Liver (tissue), 3 donors: Measurements from ENCODE around the gene PSMB1.

Experiments used
- EGR1 ChIP-seq, 2 donors: IDR thresholded peaks; 2 replicates each; pipeline ENCODE4 v1.6.1; 2016 to 2018; ENCODE audit warnings: antibody characterized with exemption in 2 of 2, low read depth in 2 of 2
- GABPA ChIP-seq, 2 donors: IDR thresholded peaks in 1 of 2; conservative IDR thresholded peaks in 1 of 2; 2 replicates each; pipeline ENCODE4 v1.6.1; 2016; ENCODE audit warnings: antibody characterized with exemption in 2 of 2, mild to moderate bottlenecking in 1 of 2, moderate library complexity in 1 of 2
- HNF4A ChIP-seq, 2 donors: conservative IDR thresholded peaks; 2 replicates each; pipeline ENCODE4 v1.6.1; 2016; ENCODE audit warnings: antibody characterized with exemption in 2 of 2, mild to moderate bottlenecking in 2 of 2
- JUND ChIP-seq, 2 donors: IDR thresholded peaks; 2 replicates each; pipeline ENCODE4 v1.6.1; 2016; ENCODE audit warnings: antibody characterized with exemption in 2 of 2
- NR2F2 ChIP-seq: IDR thresholded peaks from 2 replicates; pipeline ENCODE4 v1.6.1; 2016; ENCODE audit warnings: antibody characterized with exemption
- RXRA ChIP-seq, 2 donors: IDR thresholded peaks; 2 replicates each; pipeline ENCODE4 v1.6.1; 2017 to 2018; ENCODE audit warnings: antibody characterized with exemption in 2 of 2, mild to moderate bottlenecking in 1 of 2
- SP1 ChIP-seq: IDR thresholded peaks from 2 replicates; pipeline ENCODE4 v1.6.1; 2018; ENCODE audit warnings: antibody characterized with exemption, mild to moderate bottlenecking
- TAF1 ChIP-seq: conservative IDR thresholded peaks from 2 replicates; pipeline ENCODE4 v1.6.1; 2016; ENCODE audit warnings: antibody characterized with exemption, mild to moderate bottlenecking
- YY1 ChIP-seq: IDR thresholded peaks from 2 replicates; pipeline ENCODE4 v1.6.1; 2016; ENCODE audit warnings: antibody characterized with exemption, mild to moderate bottlenecking
- TF ChIP-seq, protein P1 (sequence below): IDR thresholded peaks from 2 replicates; pipeline ENCODE4 v1.6.1; 2016; ENCODE audit warnings: antibody characterized with exemption
- TF ChIP-seq, protein P2 (sequence below): fragments of 150-350 bp; IDR thresholded peaks from 2 replicates; pipeline ENCODE4 v1.5.1; 2017; ENCODE audit warnings: improper control_type of control experiment, low read depth, low read length; ENCODE audit not compliant: missing input control
- TF ChIP-seq, protein P3 (sequence below): IDR thresholded peaks from 2 replicates; pipeline ENCODE4 v1.6.1; 2016; ENCODE audit warnings: antibody characterized with exemption, mild to moderate bottlenecking
- TF ChIP-seq, protein P4 (sequence below): IDR thresholded peaks from 2 replicates; pipeline ENCODE4 v1.6.1; 2016; ENCODE audit warnings: antibody characterized with exemption
- TF ChIP-seq, protein P5 (sequence below): IDR thresholded peaks from 2 replicates; pipeline ENCODE4 v1.6.1; 2016; ENCODE audit warnings: antibody characterized with exemption
- donor health status: healthy.
- donor health status: healthy.

DNA sequence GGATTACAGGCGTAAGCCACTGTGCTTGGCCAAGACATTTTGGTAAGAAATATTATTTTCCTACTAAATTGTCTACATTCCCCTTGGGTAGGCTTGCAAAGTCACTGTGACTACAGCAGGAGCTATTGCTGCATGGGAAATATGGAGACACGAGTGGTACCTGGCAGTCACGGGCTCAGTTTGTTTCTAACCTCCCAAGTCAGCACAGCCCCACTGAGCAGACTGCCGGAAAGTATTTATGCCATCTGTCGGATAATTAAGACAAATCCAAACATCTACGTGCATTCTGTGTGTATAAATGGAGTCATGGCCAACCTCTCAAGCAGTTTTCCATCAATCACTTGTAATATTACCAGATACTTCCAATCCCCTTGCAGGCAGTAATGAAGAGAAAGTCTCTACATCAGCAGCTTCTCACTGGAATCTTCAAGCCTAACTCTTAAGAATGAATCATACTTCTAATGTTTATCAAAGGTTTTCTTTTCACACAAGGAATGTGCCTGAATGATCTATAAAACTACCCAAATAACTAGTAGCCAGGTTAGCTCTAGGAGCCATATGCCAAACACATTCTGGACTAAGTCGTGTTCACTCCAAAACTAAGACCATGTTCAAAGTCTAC is 20.1 kb downstream of the PSMB1 start:
- TF ChIP-seq, protein P1, sequence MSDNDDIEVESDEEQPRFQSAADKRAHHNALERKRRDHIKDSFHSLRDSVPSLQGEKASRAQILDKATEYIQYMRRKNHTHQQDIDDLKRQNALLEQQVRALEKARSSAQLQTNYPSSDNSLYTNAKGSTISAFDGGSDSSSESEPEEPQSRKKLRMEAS, result no peak
- TF ChIP-seq, protein P2, sequence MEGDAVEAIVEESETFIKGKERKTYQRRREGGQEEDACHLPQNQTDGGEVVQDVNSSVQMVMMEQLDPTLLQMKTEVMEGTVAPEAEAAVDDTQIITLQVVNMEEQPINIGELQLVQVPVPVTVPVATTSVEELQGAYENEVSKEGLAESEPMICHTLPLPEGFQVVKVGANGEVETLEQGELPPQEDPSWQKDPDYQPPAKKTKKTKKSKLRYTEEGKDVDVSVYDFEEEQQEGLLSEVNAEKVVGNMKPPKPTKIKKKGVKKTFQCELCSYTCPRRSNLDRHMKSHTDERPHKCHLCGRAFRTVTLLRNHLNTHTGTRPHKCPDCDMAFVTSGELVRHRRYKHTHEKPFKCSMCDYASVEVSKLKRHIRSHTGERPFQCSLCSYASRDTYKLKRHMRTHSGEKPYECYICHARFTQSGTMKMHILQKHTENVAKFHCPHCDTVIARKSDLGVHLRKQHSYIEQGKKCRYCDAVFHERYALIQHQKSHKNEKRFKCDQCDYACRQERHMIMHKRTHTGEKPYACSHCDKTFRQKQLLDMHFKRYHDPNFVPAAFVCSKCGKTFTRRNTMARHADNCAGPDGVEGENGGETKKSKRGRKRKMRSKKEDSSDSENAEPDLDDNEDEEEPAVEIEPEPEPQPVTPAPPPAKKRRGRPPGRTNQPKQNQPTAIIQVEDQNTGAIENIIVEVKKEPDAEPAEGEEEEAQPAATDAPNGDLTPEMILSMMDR, result no peak
- TF ChIP-seq TAF1 (no peak), YY1 (no peak), JUND (IDR thresholded peaks at IDR 0.05) (no peak), RXRA (IDR thresholded peaks at IDR 0.05) (no peak), SP1 (no peak), GABPA (IDR thresholded peaks at IDR 0.05 in 1 of 2, conservative IDR thresholded peaks at IDR 0.05 in 1 of 2) (no peak), EGR1 (IDR thresholded peaks at IDR 0.05; ENCODE audit: low read depth in 2 of 2) (no peak), HNF4A (conservative IDR thresholded peaks at IDR 0.05) (no peak), NR2F2 (no peak)
- TF ChIP-seq, protein P3, sequence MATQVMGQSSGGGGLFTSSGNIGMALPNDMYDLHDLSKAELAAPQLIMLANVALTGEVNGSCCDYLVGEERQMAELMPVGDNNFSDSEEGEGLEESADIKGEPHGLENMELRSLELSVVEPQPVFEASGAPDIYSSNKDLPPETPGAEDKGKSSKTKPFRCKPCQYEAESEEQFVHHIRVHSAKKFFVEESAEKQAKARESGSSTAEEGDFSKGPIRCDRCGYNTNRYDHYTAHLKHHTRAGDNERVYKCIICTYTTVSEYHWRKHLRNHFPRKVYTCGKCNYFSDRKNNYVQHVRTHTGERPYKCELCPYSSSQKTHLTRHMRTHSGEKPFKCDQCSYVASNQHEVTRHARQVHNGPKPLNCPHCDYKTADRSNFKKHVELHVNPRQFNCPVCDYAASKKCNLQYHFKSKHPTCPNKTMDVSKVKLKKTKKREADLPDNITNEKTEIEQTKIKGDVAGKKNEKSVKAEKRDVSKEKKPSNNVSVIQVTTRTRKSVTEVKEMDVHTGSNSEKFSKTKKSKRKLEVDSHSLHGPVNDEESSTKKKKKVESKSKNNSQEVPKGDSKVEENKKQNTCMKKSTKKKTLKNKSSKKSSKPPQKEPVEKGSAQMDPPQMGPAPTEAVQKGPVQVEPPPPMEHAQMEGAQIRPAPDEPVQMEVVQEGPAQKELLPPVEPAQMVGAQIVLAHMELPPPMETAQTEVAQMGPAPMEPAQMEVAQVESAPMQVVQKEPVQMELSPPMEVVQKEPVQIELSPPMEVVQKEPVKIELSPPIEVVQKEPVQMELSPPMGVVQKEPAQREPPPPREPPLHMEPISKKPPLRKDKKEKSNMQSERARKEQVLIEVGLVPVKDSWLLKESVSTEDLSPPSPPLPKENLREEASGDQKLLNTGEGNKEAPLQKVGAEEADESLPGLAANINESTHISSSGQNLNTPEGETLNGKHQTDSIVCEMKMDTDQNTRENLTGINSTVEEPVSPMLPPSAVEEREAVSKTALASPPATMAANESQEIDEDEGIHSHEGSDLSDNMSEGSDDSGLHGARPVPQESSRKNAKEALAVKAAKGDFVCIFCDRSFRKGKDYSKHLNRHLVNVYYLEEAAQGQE, result no peak
- TF ChIP-seq, protein P4, sequence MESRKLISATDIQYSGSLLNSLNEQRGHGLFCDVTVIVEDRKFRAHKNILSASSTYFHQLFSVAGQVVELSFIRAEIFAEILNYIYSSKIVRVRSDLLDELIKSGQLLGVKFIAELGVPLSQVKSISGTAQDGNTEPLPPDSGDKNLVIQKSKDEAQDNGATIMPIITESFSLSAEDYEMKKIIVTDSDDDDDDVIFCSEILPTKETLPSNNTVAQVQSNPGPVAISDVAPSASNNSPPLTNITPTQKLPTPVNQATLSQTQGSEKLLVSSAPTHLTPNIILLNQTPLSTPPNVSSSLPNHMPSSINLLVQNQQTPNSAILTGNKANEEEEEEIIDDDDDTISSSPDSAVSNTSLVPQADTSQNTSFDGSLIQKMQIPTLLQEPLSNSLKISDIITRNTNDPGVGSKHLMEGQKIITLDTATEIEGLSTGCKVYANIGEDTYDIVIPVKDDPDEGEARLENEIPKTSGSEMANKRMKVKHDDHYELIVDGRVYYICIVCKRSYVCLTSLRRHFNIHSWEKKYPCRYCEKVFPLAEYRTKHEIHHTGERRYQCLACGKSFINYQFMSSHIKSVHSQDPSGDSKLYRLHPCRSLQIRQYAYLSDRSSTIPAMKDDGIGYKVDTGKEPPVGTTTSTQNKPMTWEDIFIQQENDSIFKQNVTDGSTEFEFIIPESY, result no peak
- TF ChIP-seq, protein P5, sequence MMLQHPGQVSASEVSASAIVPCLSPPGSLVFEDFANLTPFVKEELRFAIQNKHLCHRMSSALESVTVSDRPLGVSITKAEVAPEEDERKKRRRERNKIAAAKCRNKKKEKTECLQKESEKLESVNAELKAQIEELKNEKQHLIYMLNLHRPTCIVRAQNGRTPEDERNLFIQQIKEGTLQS, result no peak
